H1 (cell line): Measurements from ENCODE around the gene SLC39A11. TPM values are rescaled to one million over a fixed set of nuclear protein-coding genes. Genes with fewer than 3 reads are reported as not detected.

ENCODE experiments used
- CTCF ChIA-PET: fragments of 300-600 bp; sonication (Branson Sonifier 250); formaldehyde crosslinking; loops from one replicate; lab custom pipeline; 2021; ENCODE audit not compliant: partially characterized antibody; lab: Charles Lee
- POLR2A ChIA-PET: fragments of 300-600 bp; sonication (Branson Sonifier 250); formaldehyde crosslinking; loops from one replicate; lab custom pipeline; 2021; ENCODE audit warnings: inconsistent platforms; ENCODE audit not compliant: partially characterized antibody; lab: Charles Lee
- DNase-seq, 2 experiments: peaks; one replicate each; pipeline versions ENCODE4 v3.0.0 to v3.0.0-alpha.2; 2010 to 2022; ENCODE audit warnings: low spot score in 2 of 2, low read depth in 1 of 2, mixed read lengths in 1 of 2
- FAIRE-seq: peaks from 2 replicates; lab custom pipeline; 2011; peaks lifted over from hg19 to GRCh38; lab: Jason Lieb, UNC
- H2AFZ ChIP-seq: 2 replicates; pipeline ENCODE4 v1.8.1; 2012; ENCODE audit warnings: low read length, inconsistent platforms
- H2AK5ac ChIP-seq: 2 replicates; pipeline ENCODE4 v1.6.1; 2013; ENCODE audit warnings: low read depth, low read length
- H2BK120ac ChIP-seq: replicated peaks from 2 replicates; pipeline ENCODE3; 2013; ENCODE audit warnings: low read depth, low read length, inconsistent platforms
- H2BK12ac ChIP-seq: 2 replicates; pipeline ENCODE4 v1.6.1; 2013; ENCODE audit warnings: low read depth, low read length
- H2BK15ac ChIP-seq: 2 replicates; pipeline ENCODE4 v1.6.1; 2013; ENCODE audit warnings: low read length
- H2BK20ac ChIP-seq: 2 replicates; pipeline ENCODE4 v1.6.1; 2013; ENCODE audit warnings: low read length
- H2BK5ac ChIP-seq: 2 replicates; pipeline ENCODE4 v1.6.1; 2013; ENCODE audit warnings: low read depth, low read length
- H3K14ac ChIP-seq: 2 replicates; pipeline ENCODE4 v1.6.1; 2013; ENCODE audit warnings: inconsistent platforms; ENCODE audit not compliant: insufficient read length
- H3K18ac ChIP-seq: 2 replicates; pipeline ENCODE4 v1.6.1; 2013; ENCODE audit warnings: low read length; ENCODE audit errors: extremely low read depth
- H3K23ac ChIP-seq: 2 replicates; pipeline ENCODE4 v1.6.1; 2013; ENCODE audit warnings: inconsistent platforms; ENCODE audit not compliant: insufficient read length
- H3K23me2 ChIP-seq: 2 replicates; pipeline ENCODE4 v1.6.1; 2013; ENCODE audit warnings: low read depth, low read length
- H3K27ac ChIP-seq: 2 replicates; pipeline ENCODE4 v1.6.1; 2011; ENCODE audit warnings: low read depth, low read length, inconsistent platforms
- H3K27me3 ChIP-seq, 4 experiments: replicated peaks in 1 of 4; 1 replicate in 1 of 4; 2 replicates in 3 of 4; pipeline versions ENCODE4 v1.6.1 to v1.8.1; 2011 to 2013; ENCODE audit warnings: low read length in 3 of 4, mild to moderate bottlenecking in 3 of 4, inconsistent platforms in 2 of 4, mixed read lengths in 2 of 4, moderate library complexity in 1 of 4; ENCODE audit not compliant: control insufficient read depth in 3 of 4, insufficient read depth in 3 of 4; ENCODE audit errors: extremely low read depth in 1 of 4
- H3K36me3 ChIP-seq, 4 experiments: 2 replicates each; pipeline versions ENCODE4 v1.6.1 to v1.8.1; 2011 to 2013; ENCODE audit warnings: mild to moderate bottlenecking in 4 of 4, low read length in 3 of 4, moderate library complexity in 2 of 4, control low read depth in 1 of 4, inconsistent platforms in 1 of 4; ENCODE audit not compliant: insufficient read depth in 4 of 4, control insufficient read depth in 2 of 4
- H3K4ac ChIP-seq: replicated peaks from 2 replicates; pipeline ENCODE3; 2013; ENCODE audit warnings: low read length, low read depth, mixed read lengths, inconsistent platforms; ENCODE audit not compliant: insufficient read length
- H3K4me1 ChIP-seq, 4 experiments: replicated peaks in 1 of 4; 1 replicate in 1 of 4; 2 replicates in 3 of 4; pipeline versions ENCODE4 v1.6.1 to v1.8.1; 2011 to 2013; ENCODE audit warnings: low read length in 3 of 4, inconsistent platforms in 2 of 4, mixed read lengths in 1 of 4; ENCODE audit not compliant: insufficient read depth in 4 of 4, control insufficient read depth in 3 of 4
- H3K4me2 ChIP-seq, 2 experiments: 2 replicates each; pipeline versions ENCODE4 v1.6.1 to v1.8.1; 2011 to 2013; ENCODE audit warnings: low read depth in 2 of 2, low read length in 2 of 2, control low read depth in 1 of 2, inconsistent platforms in 1 of 2, mild to moderate bottlenecking in 1 of 2; ENCODE audit not compliant: insufficient read depth in 1 of 2
- H3K4me3 ChIP-seq, 4 experiments: fragments of 200-600, 300-600 bp in 1 of 4; sonication (generic), shearing (Covaris generic), sonication (Bioruptor Twin) in 1 of 4; 2 replicates each; pipeline versions ENCODE4 v1.5.1 to v1.8.1; 2011 to 2016; ENCODE audit warnings: low read length in 4 of 4, low read depth in 3 of 4, control low read depth in 2 of 4, inconsistent platforms in 2 of 4, mild to moderate bottlenecking in 2 of 4, mixed read lengths in 1 of 4, moderate library complexity in 1 of 4; ENCODE audit not compliant: insufficient read depth in 2 of 4; ENCODE audit errors: extremely low read depth in 1 of 4
- H3K56ac ChIP-seq: replicated peaks from 2 replicates; pipeline ENCODE3; 2013; ENCODE audit warnings: low read depth, mild to moderate bottlenecking, mixed read lengths, low read length, inconsistent platforms; ENCODE audit not compliant: insufficient read length
- H3K79me1 ChIP-seq: 2 replicates; pipeline ENCODE4 v1.6.1; 2013; ENCODE audit warnings: low read depth, low read length, control low read depth
- H3K79me2 ChIP-seq, 2 experiments: 2 replicates each; pipeline versions ENCODE4 v1.6.1 to v1.8.1; 2012 to 2013; ENCODE audit warnings: low read length in 2 of 2, mild to moderate bottlenecking in 2 of 2, inconsistent platforms in 1 of 2; ENCODE audit not compliant: insufficient read depth in 2 of 2, control insufficient read depth in 1 of 2
- H3K9ac ChIP-seq, 4 experiments: replicated peaks in 1 of 4; 1 replicate in 1 of 4; 2 replicates in 3 of 4; pipeline versions ENCODE4 v1.6.1 to v1.8.1; 2011 to 2013; ENCODE audit warnings: low read depth in 3 of 4, low read length in 3 of 4, control low read depth in 2 of 4, mild to moderate bottlenecking in 2 of 4, moderate library complexity in 2 of 4, inconsistent platforms in 1 of 4; ENCODE audit errors: extremely low read depth in 1 of 4
- H3K9me3 ChIP-seq, 2 experiments: 2 replicates each; pipeline versions ENCODE4 v1.6.1 to v1.8.1; 2012 to 2013; ENCODE audit warnings: mild to moderate bottlenecking in 2 of 2, moderate library complexity in 2 of 2, control low read depth in 1 of 2, inconsistent platforms in 1 of 2, low read depth in 1 of 2, low read length in 1 of 2, mixed read lengths in 1 of 2; ENCODE audit not compliant: insufficient read depth in 2 of 2
- H4K20me1 ChIP-seq, 2 experiments: replicated peaks in 1 of 2; 2 replicates each; pipeline versions ENCODE3 to v1.8.1; 2011 to 2013; ENCODE audit warnings: inconsistent platforms in 2 of 2, low read length in 2 of 2, mild to moderate bottlenecking in 1 of 2; ENCODE audit not compliant: insufficient read depth in 2 of 2, control insufficient read depth in 1 of 2
- H4K5ac ChIP-seq: 2 replicates; pipeline ENCODE4 v1.6.1; 2013; ENCODE audit warnings: low read length, low read depth, mixed read lengths, inconsistent platforms; ENCODE audit not compliant: insufficient read length
- H4K8ac ChIP-seq: 2 replicates; pipeline ENCODE4 v1.8.0; 2013; ENCODE audit warnings: mild to moderate bottlenecking, moderate library complexity, low read length, inconsistent platforms; ENCODE audit not compliant: insufficient read depth; ENCODE audit errors: extremely low read depth
- H4K91ac ChIP-seq: replicated peaks from 2 replicates; pipeline ENCODE3; 2013; ENCODE audit warnings: low read length, mixed read lengths, inconsistent platforms; ENCODE audit not compliant: insufficient read length
- CBX5 ChIP-seq: fragments of 300-800, 300-1000 bp; sonication (generic); IDR thresholded peaks from 2 replicates; pipeline ENCODE4 v1.7.1; 2016; ENCODE audit warnings: antibody characterized with exemption, low read length, low read depth
- EP300 ChIP-seq, 2 experiments: IDR thresholded peaks; 1 replicate in 1 of 2; 2 replicates in 1 of 2; pipeline ENCODE4 v1.6.1; 2011 to 2012; ENCODE audit warnings: low read depth in 2 of 2, low read length in 2 of 2, mild to moderate bottlenecking in 2 of 2, borderline replicate concordance in 1 of 2, inconsistent platforms in 1 of 2, moderate library complexity in 1 of 2
- WGBS, 2 experiments: shearing (Covaris generic) in 1 of 2; methylation state at CpG; one replicate each; pipeline versions ENCODE4 v1.1.6 to v1.1.7; 2013 to 2015; ENCODE audit warnings: low lambda C conversion rate in 2 of 2, mixed read lengths in 2 of 2, inconsistent platforms in 1 of 2, low coverage in 1 of 2, missing lambda C conversion rate in 1 of 2; ENCODE audit not compliant: insufficient replicate concordance in 2 of 2, insufficient coverage in 1 of 2, insufficient read length in 1 of 2; ENCODE audit errors: extremely low coverage in 1 of 2, missing lambda C conversion rate in 1 of 2; 5-methylcytosine and 5-hydroxymethylcytosine counted together
- polyA plus RNA-seq, 7 experiments: library from polyadenylated mRNA; depleted of rRNA in 3 of 7; stranded (reverse) in 5 of 7; unstranded in 2 of 7; fragments of >200 nt in 5 of 7; fragments of 200-250 nt in 2 of 7; gene quantifications; 1 replicate in 5 of 7; 2 replicates in 1 of 7; 4 replicates in 1 of 7; pipeline versions ENCODE4 v1.2.1 to v1.2.3, GENCODE V29; 2011 to 2013; ENCODE audit warnings: missing spikeins in 2 of 7, mixed read lengths in 2 of 7
- total RNA-seq: library from RNA; stranded (reverse); fragmentation: NEBNext Ultra II Directional; extraction: Animal tissue kit (Norgen Biotek cat#: 25700); gene quantifications from 2 replicates; pipeline ENCODE4 v1.2.1, GENCODE V29; 2021

The SLC39A11 gene
- total and polyA plus RNA-seq, 2 of the 8 experiments (the other 6 are each of a cell fraction or from before 2014, with no cell fraction given) = 12.2 to 19.6 TPM

DNA sequence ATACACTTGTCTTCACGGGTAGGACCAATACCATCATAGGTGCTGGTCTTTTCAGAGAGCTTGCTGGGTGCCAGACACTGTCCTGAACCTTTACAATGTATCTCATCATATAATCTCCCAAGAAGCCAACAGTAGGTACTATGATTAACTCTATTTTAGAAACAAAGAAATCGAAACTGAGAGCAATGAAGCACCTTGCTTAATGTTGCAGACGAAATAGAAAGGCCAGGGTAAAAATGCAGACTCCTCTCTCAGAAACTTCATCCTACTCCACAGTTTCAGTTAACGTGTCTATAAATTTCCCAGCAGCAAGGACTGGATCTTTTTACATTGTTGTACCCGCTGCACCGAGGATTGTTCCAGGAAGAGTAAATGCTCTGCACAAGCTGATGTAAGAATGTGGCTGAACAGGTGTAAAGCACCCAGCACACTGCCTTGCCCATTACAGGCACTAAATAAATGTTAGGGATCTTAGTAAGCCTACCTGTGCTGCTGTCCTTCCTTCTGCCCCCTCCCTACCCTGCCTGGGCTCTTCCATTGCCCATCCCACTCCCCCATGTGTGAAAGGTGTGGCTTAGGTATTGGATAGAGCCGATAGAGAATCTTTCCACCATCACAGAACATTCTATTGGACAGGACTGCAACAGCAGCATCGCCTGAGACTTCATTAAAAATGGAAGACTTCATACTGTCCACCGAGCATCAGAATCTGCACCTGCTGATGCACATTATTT, 495.0 kb downstream of the SLC39A11 start:
- Histone ChIP-seq H4K5ac (no peak overlapping the region), H2AK5ac (no peak overlapping the region), H4K8ac (no peak overlapping the region), H3K27me3 (peaks cover 0 to 2% (median 0%) of the 10 kb centered on the region in 4 experiments; a peak in 2 of 7 replicates), H3K23me2 (peaks cover under 1% of the 10 kb centered on the region; the same call in 1 of the 2 replicates), H3K18ac (no peak overlapping the region), H3K36me3 (no peaks in the 10 kb centered on the region), H2BK120ac (no peak overlapping the region), H2AFZ (no peak overlapping the region), H3K9ac (no peak overlapping the region), H3K9me3 (no peaks in the 10 kb centered on the region), H3K4me2 (no peak overlapping the region), H3K4ac (no peak overlapping the region), H2BK20ac (no peak overlapping the region), H3K4me3 (no peak overlapping the region), H3K14ac (no peak overlapping the region), H2BK12ac (no peak overlapping the region), H3K4me1 (peaks cover 2 to 9% (median 4%) of the 10 kb centered on the region in 4 experiments; a peak in 5 of 7 replicates), H3K79me2 (no peaks in the 10 kb centered on the region), H4K20me1 (no peaks in the 10 kb centered on the region), H2BK15ac (no peak overlapping the region), H3K56ac (no peak overlapping the region), H4K91ac (no peak overlapping the region), H2BK5ac (no peak overlapping the region), H3K23ac (no peak overlapping the region), H3K79me1 (no peaks in the 10 kb centered on the region), H3K27ac (no peak overlapping the region)
- FAIRE-seq (no peak), DNase-seq (no peak)
- TF ChIP-seq EP300 (IDR thresholded peaks at IDR 0.05; ENCODE audit: borderline replicate concordance in 1 of 2, low read depth in 2 of 2, low read length in 2 of 2) (peak in 1 of 2 experiments; percentile 71; a peak in 1 of 3 replicates), CBX5 (no peak)
- CTCF ChIA-PET = interaction anchor here (2.1 kb wide), 1 partner anchor 37 kb away, joined by 13 read pairs; no protein-coding TSS in a partner anchor
- WGBS, 2 experiments = 84% methylated on average over 9 of the region's 9 CpGs; no CpG with 5 or more reads in 1 of the 2 experiments
- POLR2A ChIA-PET = no interaction called here
